Transverse colon (tissue), 3 donors: Measurements from ENCODE around the gene COLQ.

ENCODE experiments used
- CTCF ChIP-seq, 5 experiments: fragments of 200-600 bp in 3 of 5; fragments of 450-650 bp in 2 of 5; sonication (generic) in 3 of 5; IDR thresholded peaks; 1 replicate in 2 of 5; 2 replicates in 3 of 5; pipeline ENCODE4 v1.5.1; 2016 to 2017; ENCODE audit warnings: antibody characterized with exemption in 5 of 5, inconsistent platforms in 3 of 5, mild to moderate bottlenecking in 2 of 5, moderate library complexity in 1 of 5
- POLR2A ChIP-seq: fragments of 450-650 bp; IDR thresholded peaks from one replicate; pipeline ENCODE4 v1.6.1; 2016; ENCODE audit warnings: antibody characterized with exemption, mild to moderate bottlenecking, moderate library complexity

GRCh38 chr3:15467227-15468181, 54.0 kb downstream of the COLQ start:
- TF ChIP-seq CTCF (IDR thresholded peaks at IDR 0.05) (no peak), POLR2A (no peak)
